Fibroblast of lung (primary cell): ENCODE measurements around the gene GNB5. TPM values are rescaled to one million over a fixed set of nuclear protein-coding genes. Genes with fewer than 3 reads are reported as not detected.

Experiments used
- DNase-seq, 2 donors: peaks; one replicate each; pipeline versions ENCODE4 v3.0.0 to v3.0.0-alpha.2; 2010; ENCODE audit warnings: low read depth in 2 of 2
- H2AFZ ChIP-seq: 2 replicates; pipeline ENCODE4 v1.5.1; 2012; ENCODE audit warnings: low read length, control low read depth, inconsistent platforms
- H3K27ac ChIP-seq: 2 replicates; pipeline ENCODE4 v1.5.1; 2011; ENCODE audit warnings: low read length, control low read depth; ENCODE audit not compliant: insufficient read depth
- H3K27me3 ChIP-seq: 2 replicates; pipeline ENCODE4 v1.5.1; 2011; ENCODE audit warnings: mild to moderate bottlenecking, low read length; ENCODE audit not compliant: control insufficient read depth, insufficient read depth
- H3K36me3 ChIP-seq: 2 replicates; pipeline ENCODE4 v1.5.1; 2011; ENCODE audit warnings: low read length; ENCODE audit not compliant: control insufficient read depth, insufficient read depth
- H3K4me1 ChIP-seq: 2 replicates; pipeline ENCODE4 v1.5.1; 2011; ENCODE audit warnings: low read length; ENCODE audit not compliant: control insufficient read depth, insufficient read depth; ENCODE audit errors: extremely low read depth
- H3K4me2 ChIP-seq: 2 replicates; pipeline ENCODE4 v1.5.1; 2011; ENCODE audit warnings: low read length, control low read depth; ENCODE audit not compliant: insufficient read depth; ENCODE audit errors: extremely low read depth
- H3K4me3 ChIP-seq, 4 experiments: fragments of 200-600 bp in 1 of 4; sonication (generic) in 1 of 4; replicated peaks in 1 of 4; 2 replicates each; pipeline ENCODE4 v1.5.1; 2011 to 2016; ENCODE audit warnings: low read length in 4 of 4, low read depth in 3 of 4, mild to moderate bottlenecking in 3 of 4, control low read depth in 2 of 4, inconsistent platforms in 1 of 4, mixed read lengths in 1 of 4; ENCODE audit not compliant: insufficient read depth in 1 of 4; ENCODE audit errors: control extremely low read depth in 1 of 4
- H3K79me2 ChIP-seq: 2 replicates; pipeline ENCODE4 v1.5.1; 2012; ENCODE audit warnings: mild to moderate bottlenecking, low read length, inconsistent platforms; ENCODE audit not compliant: control insufficient read depth, insufficient read depth
- H3K9ac ChIP-seq: 2 replicates; pipeline ENCODE4 v1.5.1; 2011; ENCODE audit warnings: mild to moderate bottlenecking, low read length, control low read depth; ENCODE audit not compliant: insufficient read depth
- H3K9me3 ChIP-seq: 2 replicates; pipeline ENCODE4 v1.5.1; 2012; ENCODE audit warnings: low read depth, low read length; ENCODE audit not compliant: control insufficient read depth, insufficient read depth
- H4K20me1 ChIP-seq: 2 replicates; pipeline ENCODE4 v1.5.1; 2011; ENCODE audit warnings: low read length; ENCODE audit not compliant: control insufficient read depth, insufficient read depth; ENCODE audit errors: extremely low read depth
- EZH2 ChIP-seq: IDR thresholded peaks from 2 replicates; pipeline ENCODE4 v1.5.1; 2012; ENCODE audit warnings: low read length, control low read depth, mild to moderate bottlenecking; ENCODE audit errors: missing control alignments
- polyA plus RNA-seq, 2 donors: library from polyadenylated mRNA; depleted of rRNA in 1 of 2; stranded (reverse) in 1 of 2; unstranded in 1 of 2; fragments of >200 nt; gene quantifications; 2 replicates each; pipeline ENCODE4 v1.2.1, GENCODE V29; 2011 to 2012; ENCODE audit warnings: missing spikeins in 1 of 2
- total RNA-seq: library from RNA; depleted of rRNA; stranded (reverse); fragments of >200 nt; gene quantifications from 2 replicates; pipeline ENCODE4 v1.2.1, GENCODE V29; 2014
- TF ChIP-seq, protein P1 (sequence below), 2 donors: IDR thresholded peaks in 1 of 2; conservative IDR thresholded peaks in 1 of 2; 1 replicate in 1 of 2; 2 replicates in 1 of 2; pipeline ENCODE4 v1.5.1; 2011 to 2012; ENCODE audit warnings: low read length in 2 of 2, control low read depth in 1 of 2, inconsistent platforms in 1 of 2, low read depth in 1 of 2, mild to moderate bottlenecking in 1 of 2

The GNB5 gene
- total and polyA plus RNA-seq, 2 donors (not counting 1 experiment from before 2014, with no cell fraction given) = 44.0 to 52.2 TPM

DNA sequence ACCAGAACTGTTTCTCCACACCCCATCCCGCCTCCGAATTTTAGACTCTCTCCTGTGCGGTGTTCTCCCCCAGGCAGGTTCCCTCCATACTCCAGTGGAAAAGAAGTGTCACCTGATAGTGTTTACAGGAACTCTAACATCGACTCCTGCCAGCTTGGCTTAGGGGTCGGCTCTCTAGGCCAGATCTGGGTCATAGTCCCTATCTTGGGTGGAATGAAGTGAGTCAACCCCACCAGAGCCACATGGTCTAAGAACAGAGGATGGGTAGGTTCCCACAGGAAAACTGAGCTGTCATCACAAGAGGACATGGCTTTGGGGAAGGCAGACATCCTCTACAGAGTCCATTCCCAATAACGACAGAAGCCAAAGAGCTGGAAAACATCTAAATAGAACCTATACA, 84.6 kb downstream of the GNB5 start:
- no peaks in the 10 kb centered on the region for H3K36me3 ChIP-seq
- no peak overlapping the region for H3K27ac ChIP-seq
- no peak for DNase-seq
- no peak overlapping the region for H3K4me2 ChIP-seq
- H3K9ac ChIP-seq = no peak overlapping the region
- TF ChIP-seq EZH2 = no peak
- TF ChIP-seq, protein P1, sequence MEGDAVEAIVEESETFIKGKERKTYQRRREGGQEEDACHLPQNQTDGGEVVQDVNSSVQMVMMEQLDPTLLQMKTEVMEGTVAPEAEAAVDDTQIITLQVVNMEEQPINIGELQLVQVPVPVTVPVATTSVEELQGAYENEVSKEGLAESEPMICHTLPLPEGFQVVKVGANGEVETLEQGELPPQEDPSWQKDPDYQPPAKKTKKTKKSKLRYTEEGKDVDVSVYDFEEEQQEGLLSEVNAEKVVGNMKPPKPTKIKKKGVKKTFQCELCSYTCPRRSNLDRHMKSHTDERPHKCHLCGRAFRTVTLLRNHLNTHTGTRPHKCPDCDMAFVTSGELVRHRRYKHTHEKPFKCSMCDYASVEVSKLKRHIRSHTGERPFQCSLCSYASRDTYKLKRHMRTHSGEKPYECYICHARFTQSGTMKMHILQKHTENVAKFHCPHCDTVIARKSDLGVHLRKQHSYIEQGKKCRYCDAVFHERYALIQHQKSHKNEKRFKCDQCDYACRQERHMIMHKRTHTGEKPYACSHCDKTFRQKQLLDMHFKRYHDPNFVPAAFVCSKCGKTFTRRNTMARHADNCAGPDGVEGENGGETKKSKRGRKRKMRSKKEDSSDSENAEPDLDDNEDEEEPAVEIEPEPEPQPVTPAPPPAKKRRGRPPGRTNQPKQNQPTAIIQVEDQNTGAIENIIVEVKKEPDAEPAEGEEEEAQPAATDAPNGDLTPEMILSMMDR (conservative IDR thresholded peaks at IDR 0.05 in 1 of 2, IDR thresholded peaks at IDR 0.05 in 1 of 2; ENCODE audit: low read depth in 1 of 2, low read length in 2 of 2) = no peak
- H2AFZ ChIP-seq = no peak overlapping the region
- H3K27me3 ChIP-seq = peaks cover 3% of the 10 kb centered on the region
- peaks cover 10% of the 10 kb centered on the region for H3K4me1 ChIP-seq
- H3K79me2 ChIP-seq = no peaks in the 10 kb centered on the region
- no peak overlapping the region for H3K4me3 ChIP-seq
- H3K9me3 ChIP-seq = no peaks in the 10 kb centered on the region
- no peaks in the 10 kb centered on the region for H4K20me1 ChIP-seq

DNA sequence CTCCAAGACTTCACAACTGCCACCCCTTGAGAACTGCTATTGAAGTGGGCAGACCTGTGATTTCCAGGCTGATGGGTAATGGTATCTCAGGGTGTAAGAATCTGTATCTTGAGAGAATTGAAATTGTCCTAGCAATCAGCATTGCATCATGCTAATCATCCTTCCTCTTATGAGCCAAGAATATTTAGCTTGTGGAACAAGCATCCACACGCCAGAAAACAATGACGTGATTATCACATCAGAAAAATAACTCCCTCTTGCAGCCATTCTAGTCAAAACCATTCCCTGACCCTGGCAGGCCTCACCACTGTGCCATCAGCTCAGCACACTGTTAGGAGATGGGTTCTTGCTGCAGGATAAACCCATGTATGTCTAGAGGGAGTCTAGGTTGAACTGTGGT, 85.3 kb downstream of the GNB5 start:
- Histone ChIP-seq H3K79me2 (no peaks in the 10 kb centered on the region), H3K27ac (no peak overlapping the region), H3K9ac (no peak overlapping the region), H3K36me3 (no peaks in the 10 kb centered on the region), H3K4me1 (peaks cover 11% of the 10 kb centered on the region), H3K4me3 (no peak overlapping the region), H3K9me3 (no peaks in the 10 kb centered on the region), H3K27me3 (no peaks in the 10 kb centered on the region), H3K4me2 (no peak overlapping the region), H4K20me1 (no peaks in the 10 kb centered on the region), H2AFZ (no peak overlapping the region)
- DNase-seq = no peak
- TF ChIP-seq EZH2 = no peak
- TF ChIP-seq, protein P1 (conservative IDR thresholded peaks at IDR 0.05 in 1 of 2, IDR thresholded peaks at IDR 0.05 in 1 of 2; ENCODE audit: low read depth in 1 of 2, low read length in 2 of 2) = no peak

DNA sequence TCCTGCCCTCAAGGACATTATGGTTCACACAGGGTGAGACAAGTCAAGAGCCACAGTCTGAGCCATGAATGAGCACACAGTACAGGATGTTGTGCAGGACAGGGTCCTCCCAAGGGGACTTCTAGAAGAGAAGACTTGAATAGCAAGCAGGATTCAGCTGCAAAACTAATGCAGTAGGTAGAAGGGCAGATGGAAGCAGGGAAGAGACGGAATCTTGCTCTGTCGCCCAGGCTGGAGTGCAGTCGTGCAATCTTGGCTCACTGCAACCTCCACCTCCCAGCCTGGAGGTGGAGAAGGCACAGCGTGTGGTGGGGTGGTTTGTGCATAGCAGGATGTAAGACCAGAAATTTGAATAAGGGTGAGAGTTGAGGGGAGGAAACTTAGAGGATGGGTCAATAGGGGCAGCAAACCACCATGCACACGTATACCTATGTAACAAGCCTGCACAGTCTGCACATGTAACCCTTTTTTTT, 86.6 kb downstream of the GNB5 start:
- no peak overlapping the region for H3K4me3 ChIP-seq
- H3K4me1 ChIP-seq = peaks cover 14% of the 10 kb centered on the region
- no peak for DNase-seq
- no peaks in the 10 kb centered on the region for H3K36me3 ChIP-seq
- H3K79me2 ChIP-seq = no peaks in the 10 kb centered on the region
- no peak overlapping the region for H3K9ac ChIP-seq
- TF ChIP-seq EZH2 = no peak
- TF ChIP-seq, protein P1 (conservative IDR thresholded peaks at IDR 0.05 in 1 of 2, IDR thresholded peaks at IDR 0.05 in 1 of 2; ENCODE audit: low read depth in 1 of 2, low read length in 2 of 2) = no peak
- no peak overlapping the region for H3K4me2 ChIP-seq
- no peaks in the 10 kb centered on the region for H3K9me3 ChIP-seq
- no peak overlapping the region for H3K27ac ChIP-seq
- no peaks in the 10 kb centered on the region for H4K20me1 ChIP-seq
- H2AFZ ChIP-seq = no peak overlapping the region
- no peaks in the 10 kb centered on the region for H3K27me3 ChIP-seq
